ENCODE results near the gene SEZ6L.
A peak's percentile ranks its signal among the peaks of the same experiment; 100 is the strongest.

DNA sequence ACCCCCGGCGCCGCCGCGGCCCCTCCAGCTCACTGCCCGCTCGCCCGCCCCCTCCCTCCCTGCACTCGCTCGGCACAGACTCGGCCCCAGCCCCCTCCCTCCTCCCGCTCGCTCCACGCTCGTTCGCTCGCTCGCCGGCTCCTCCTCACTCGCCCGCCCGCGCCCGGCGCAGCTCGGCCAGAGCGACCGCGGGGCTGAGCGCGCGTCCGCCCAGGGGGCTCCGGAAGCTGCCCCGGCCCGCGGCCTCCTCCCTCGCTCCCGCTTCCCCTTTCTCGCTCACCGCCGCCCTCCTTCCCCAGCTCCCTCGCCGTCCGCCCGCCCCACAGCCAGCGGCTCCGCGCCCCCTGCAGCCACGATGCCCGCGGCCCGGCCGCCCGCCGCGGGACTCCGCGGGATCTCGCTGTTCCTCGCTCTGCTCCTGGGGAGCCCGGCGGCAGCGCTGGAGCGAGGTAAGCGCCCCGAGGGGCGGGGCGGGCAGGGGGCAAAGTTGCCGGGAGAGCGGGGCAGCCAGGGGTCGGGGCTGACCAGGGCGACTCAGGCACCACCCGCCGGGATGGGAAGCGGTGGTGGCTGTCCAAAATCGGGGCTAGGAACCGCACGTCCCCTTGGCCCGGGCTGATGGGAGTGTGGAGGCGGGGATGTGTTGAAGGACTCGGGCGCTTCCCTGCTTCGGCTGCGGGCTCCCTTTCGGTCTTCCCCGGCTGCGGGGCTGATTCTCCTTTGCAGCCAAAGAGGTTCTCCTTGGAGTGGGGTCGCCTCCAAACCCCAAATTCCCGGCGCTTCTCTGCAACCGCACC, at the start of gene SEZ6L:
- TF ChIP-seq TAF1 (IDR thresholded peaks at IDR 0.05; ENCODE audit: low read depth) = no peak
- TF ChIP-seq EP300 (conservative IDR thresholded peaks at IDR 0.05; ENCODE audit: poor library complexity, severe bottlenecking) = peak; percentile 12
- TF ChIP-seq, protein P1, sequence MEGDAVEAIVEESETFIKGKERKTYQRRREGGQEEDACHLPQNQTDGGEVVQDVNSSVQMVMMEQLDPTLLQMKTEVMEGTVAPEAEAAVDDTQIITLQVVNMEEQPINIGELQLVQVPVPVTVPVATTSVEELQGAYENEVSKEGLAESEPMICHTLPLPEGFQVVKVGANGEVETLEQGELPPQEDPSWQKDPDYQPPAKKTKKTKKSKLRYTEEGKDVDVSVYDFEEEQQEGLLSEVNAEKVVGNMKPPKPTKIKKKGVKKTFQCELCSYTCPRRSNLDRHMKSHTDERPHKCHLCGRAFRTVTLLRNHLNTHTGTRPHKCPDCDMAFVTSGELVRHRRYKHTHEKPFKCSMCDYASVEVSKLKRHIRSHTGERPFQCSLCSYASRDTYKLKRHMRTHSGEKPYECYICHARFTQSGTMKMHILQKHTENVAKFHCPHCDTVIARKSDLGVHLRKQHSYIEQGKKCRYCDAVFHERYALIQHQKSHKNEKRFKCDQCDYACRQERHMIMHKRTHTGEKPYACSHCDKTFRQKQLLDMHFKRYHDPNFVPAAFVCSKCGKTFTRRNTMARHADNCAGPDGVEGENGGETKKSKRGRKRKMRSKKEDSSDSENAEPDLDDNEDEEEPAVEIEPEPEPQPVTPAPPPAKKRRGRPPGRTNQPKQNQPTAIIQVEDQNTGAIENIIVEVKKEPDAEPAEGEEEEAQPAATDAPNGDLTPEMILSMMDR (IDR thresholded peaks at IDR 0.05; ENCODE audit: poor library complexity, severe bottlenecking) = no peak
- no peak for TF ChIP-seq EZH2 (IDR thresholded peaks at IDR 0.05; ENCODE audit: borderline replicate concordance, insufficient read depth, low read length, poor library complexity, severe bottlenecking)
- no peak for TF ChIP-seq RAD21 (conservative IDR thresholded peaks at IDR 0.05)
- no peak for TF ChIP-seq POLR2AphosphoS5 (IDR thresholded peaks at IDR 0.05)
- TF ChIP-seq MXI1 (conservative IDR thresholded peaks at IDR 0.05; ENCODE audit: poor library complexity, severe bottlenecking) = peak; percentile 58

Data from neural cell (in vitro differentiated cells).